ENCODE results near the gene RPP14. TPM values are rescaled to one million over a fixed set of nuclear protein-coding genes. Genes with fewer than 3 reads are reported as not detected.

Gene RPP14
- polyA plus RNA-seq, 2 of the 4 experiments (the other 2 are of a cell fraction) = 13.2 to 21.5 TPM

GRCh38 chr3:58332575-58333188 lies 26.6 kb downstream of the RPP14 start, which contains the start of gene PXK (continued):
- TF ChIP-seq ESRRA (IDR thresholded peaks at IDR 0.05; ENCODE audit: borderline replicate concordance, low read length) = no peak
- TF ChIP-seq MAX (IDR thresholded peaks at IDR 0.05) = peak; percentile 84
- TF ChIP-seq E2F6 (IDR thresholded peaks at IDR 0.05; ENCODE audit: borderline replicate concordance, low read depth) = peak; percentile 20; the same call in 1 of the 2 replicates
- no peak for TF ChIP-seq RFX5 (IDR thresholded peaks at IDR 0.05)
- no peak for TF ChIP-seq HMGXB4 (CRISPR knock-in tag; IDR thresholded peaks at IDR 0.05; ENCODE audit: borderline replicate concordance)
- TF ChIP-seq MAFK (IDR thresholded peaks at IDR 0.05; ENCODE audit: partially characterized antibody) = no peak
- TF ChIP-seq NFE2L2 (conservative IDR thresholded peaks at IDR 0.05; ENCODE audit: low read length) = no peak
- no peak for TF ChIP-seq HES2 (IDR thresholded peaks at IDR 0.05)

GRCh38 chr3:58333206-58334012 lies 27.4 kb downstream of the RPP14 start:
- peak; percentile 60 to 70 for ATAC-seq
- Histone ChIP-seq H3K9me3 (no peaks in the 10 kb centered on the region), H3K4me2 (peak overlapping the region; percentile 87), H3K4me3 (peak overlapping the region; percentile 80), H3K27ac (peak overlapping the region; percentile 56 to 96), H3K4me1 (peaks cover 24% of the 10 kb centered on the region)
- DNase-seq (ENCODE audit: low read depth in 1 of 2, low spot score in 1 of 2) = peak in 1 of 2 experiments; percentile 13
- ChIA-PET POLR2A (no interaction called here), CTCF (interaction anchor here (0.6 to 2.4 kb wide), 9 partner anchors 11 to 117 kb away, joined by 3 to 9 read pairs (median 4); partner anchors contain the start of genes HTD2 and RPP14)
- no peak for TF ChIP-seq BHLHE40 (IDR thresholded peaks at IDR 0.05; ENCODE audit: low read depth, low read length)
- no peak for TF ChIP-seq HEYL (CRISPR knock-in tag; IDR thresholded peaks at IDR 0.05)
- TF ChIP-seq ELK1 (IDR thresholded peaks at IDR 0.05; ENCODE audit: low read depth, low read length) = no peak
- no peak for TF ChIP-seq CHD2 (IDR thresholded peaks at IDR 0.05; ENCODE audit: low read length, partially characterized antibody)
- no peak for TF ChIP-seq PBX3 (IDR thresholded peaks at IDR 0.05)
- TF ChIP-seq ZFP36 (IDR thresholded peaks at IDR 0.05; ENCODE audit: borderline replicate concordance, partially characterized antibody) = no peak
- no peak for TF ChIP-seq TFCP2L1 (CRISPR knock-in tag; IDR thresholded peaks at IDR 0.05)
- no peak for TF ChIP-seq CEBPB (IDR thresholded peaks at IDR 0.05)
- no peak for TF ChIP-seq NR3C1 (IDR thresholded peaks at IDR 0.05)
- TF ChIP-seq RFX5 (IDR thresholded peaks at IDR 0.05) = no peak
- TF ChIP-seq RARB (CRISPR knock-in tag; IDR thresholded peaks at IDR 0.05) = no peak
- no peak for TF ChIP-seq CHD4 (IDR thresholded peaks at IDR 0.05; ENCODE audit: borderline replicate concordance)
- no peak for TF ChIP-seq ZC3H11A (IDR thresholded peaks at IDR 0.05)
- no peak for TF ChIP-seq HMGXB4 (CRISPR knock-in tag; IDR thresholded peaks at IDR 0.05; ENCODE audit: borderline replicate concordance)
- TF ChIP-seq RCOR1 (IDR thresholded peaks at IDR 0.05; ENCODE audit: low read depth, low read length) = no peak
- TF ChIP-seq HOXB13 (CRISPR knock-in tag; IDR thresholded peaks at IDR 0.05; ENCODE audit: low read depth) = no peak
- no peak for TF ChIP-seq RNF2 (IDR thresholded peaks at IDR 0.05; ENCODE audit: borderline replicate concordance, low read depth)
- TF ChIP-seq ATOH8 (CRISPR knock-in tag; IDR thresholded peaks at IDR 0.05; ENCODE audit: low read depth) = no peak
- 2% methylated on average over 13 of the region's 37 CpGs for WGBS (ENCODE audit: missing lambda C conversion rate)
- no peak for FAIRE-seq
